Measurements from ENCODE around the gene UTP25.
"Not testable (repeated sequence)": the region's sequence is repeated elsewhere in the genome, so short reads cannot be mapped to it uniquely, and the experiment has no call there.

Gene UTP25

DNA sequence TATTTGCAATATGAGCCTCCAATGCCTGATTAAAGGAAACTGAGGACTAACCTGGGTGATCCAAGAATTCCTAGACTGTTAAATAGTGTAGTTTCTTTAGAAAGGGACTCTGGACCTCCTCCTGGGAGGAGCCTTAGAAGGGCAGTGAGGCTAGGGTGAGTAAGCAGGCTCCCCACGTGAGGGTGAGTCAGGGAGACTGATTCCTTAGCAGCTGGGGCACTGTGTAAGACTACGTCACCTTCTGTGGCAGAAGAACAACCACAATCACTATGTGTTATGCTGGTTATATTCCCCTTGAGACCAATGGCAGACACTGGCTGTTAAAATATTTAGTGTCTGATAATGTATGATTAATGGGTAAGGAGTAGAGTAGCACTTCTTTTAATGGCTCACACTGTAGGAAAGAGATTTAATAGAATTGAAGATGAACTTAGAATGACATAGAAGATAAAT, 56.9 kb downstream of the UTP25 start:
- TF ChIP-seq, protein P1, sequence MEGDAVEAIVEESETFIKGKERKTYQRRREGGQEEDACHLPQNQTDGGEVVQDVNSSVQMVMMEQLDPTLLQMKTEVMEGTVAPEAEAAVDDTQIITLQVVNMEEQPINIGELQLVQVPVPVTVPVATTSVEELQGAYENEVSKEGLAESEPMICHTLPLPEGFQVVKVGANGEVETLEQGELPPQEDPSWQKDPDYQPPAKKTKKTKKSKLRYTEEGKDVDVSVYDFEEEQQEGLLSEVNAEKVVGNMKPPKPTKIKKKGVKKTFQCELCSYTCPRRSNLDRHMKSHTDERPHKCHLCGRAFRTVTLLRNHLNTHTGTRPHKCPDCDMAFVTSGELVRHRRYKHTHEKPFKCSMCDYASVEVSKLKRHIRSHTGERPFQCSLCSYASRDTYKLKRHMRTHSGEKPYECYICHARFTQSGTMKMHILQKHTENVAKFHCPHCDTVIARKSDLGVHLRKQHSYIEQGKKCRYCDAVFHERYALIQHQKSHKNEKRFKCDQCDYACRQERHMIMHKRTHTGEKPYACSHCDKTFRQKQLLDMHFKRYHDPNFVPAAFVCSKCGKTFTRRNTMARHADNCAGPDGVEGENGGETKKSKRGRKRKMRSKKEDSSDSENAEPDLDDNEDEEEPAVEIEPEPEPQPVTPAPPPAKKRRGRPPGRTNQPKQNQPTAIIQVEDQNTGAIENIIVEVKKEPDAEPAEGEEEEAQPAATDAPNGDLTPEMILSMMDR (IDR thresholded peaks at IDR 0.05), result no peak
- no peak overlapping the region for H3K27ac Mint-ChIP-seq
- H3K4me3 Mint-ChIP-seq, result no peak overlapping the region
- no peaks in the 10 kb centered on the region for H3K36me3 Mint-ChIP-seq (ENCODE audit: low read depth)
- no peaks in the 10 kb centered on the region for H3K9me3 Mint-ChIP-seq
- peaks cover 21% of the 10 kb centered on the region for H3K27me3 Mint-ChIP-seq (ENCODE audit: low read depth, poor library complexity)
- peaks cover 39% of the 10 kb centered on the region for H3K4me1 Mint-ChIP-seq
- DNase-seq, result no peak

DNA sequence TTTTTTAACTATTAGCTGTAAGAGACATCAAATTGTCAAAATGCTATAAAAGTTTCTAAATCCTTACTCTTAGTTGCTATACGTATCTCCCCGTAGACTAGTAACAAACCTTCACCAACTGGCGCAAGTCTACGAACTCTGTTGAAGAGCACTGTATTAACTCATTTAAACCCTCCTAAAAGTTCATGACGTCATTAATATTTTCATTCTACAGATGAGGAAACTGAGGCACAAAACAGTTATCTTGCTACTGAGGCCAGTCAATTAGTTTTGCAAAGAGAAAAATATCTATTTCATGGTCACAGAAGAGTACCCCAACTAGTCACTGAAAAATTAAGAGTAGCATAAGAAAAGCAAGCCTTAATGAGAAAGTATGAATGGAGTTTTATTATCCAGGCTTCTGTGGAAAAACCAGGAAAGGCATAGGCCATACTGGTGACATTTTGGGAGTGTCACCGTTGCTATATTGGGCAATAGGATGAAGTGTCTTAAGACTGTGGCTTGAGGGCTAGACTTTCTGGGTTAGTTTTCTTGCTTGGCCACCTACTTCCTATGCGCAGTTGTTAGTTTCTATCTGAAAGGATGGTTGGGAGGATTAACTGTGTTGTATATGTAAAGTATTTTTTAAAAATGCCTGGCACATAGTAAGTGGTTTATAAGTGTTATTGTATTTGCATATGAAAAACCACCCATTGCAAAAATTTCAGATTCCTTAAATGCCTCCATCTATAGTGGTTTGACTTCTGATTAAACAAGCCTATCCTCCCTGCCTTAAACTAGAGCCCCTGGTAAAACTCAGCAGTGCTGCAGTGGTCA, 57.8 kb downstream of the UTP25 start:
- DNase-seq, result no peak
- Mint-ChIP-seq H3K36me3 (ENCODE audit: low read depth) (no peaks in the 10 kb centered on the region), H3K27me3 (ENCODE audit: low read depth, poor library complexity) (peaks cover 17% of the 10 kb centered on the region), H3K9me3 (no peaks in the 10 kb centered on the region), H3K27ac (no peak overlapping the region), H3K4me1 (peaks cover 32% of the 10 kb centered on the region), H3K4me3 (no peak overlapping the region)
- TF ChIP-seq, protein P1 (IDR thresholded peaks at IDR 0.05), result no peak

DNA sequence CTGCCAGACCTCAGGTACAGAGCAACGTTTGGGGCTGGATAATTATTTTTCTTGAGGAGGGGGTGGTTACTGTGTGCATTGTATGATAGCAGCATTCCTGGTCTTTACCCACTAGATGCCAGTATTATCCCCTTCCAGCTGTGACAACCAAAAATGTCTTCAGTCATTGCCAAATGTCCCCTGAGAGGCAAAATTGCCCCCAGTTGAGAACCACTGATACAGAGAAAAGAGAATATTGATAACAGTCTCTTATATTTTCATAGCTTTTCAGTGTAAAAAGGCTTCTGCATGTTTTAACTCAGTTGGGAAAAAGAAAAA, 58.4 kb downstream of the UTP25 start:
- no peaks in the 10 kb centered on the region for H3K36me3 Mint-ChIP-seq (ENCODE audit: low read depth)
- H3K27me3 Mint-ChIP-seq (ENCODE audit: low read depth, poor library complexity), result peaks cover 16% of the 10 kb centered on the region
- H3K4me1 Mint-ChIP-seq, result peaks cover 26% of the 10 kb centered on the region
- no peak overlapping the region for H3K4me3 Mint-ChIP-seq
- H3K9me3 Mint-ChIP-seq, result no peaks in the 10 kb centered on the region
- TF ChIP-seq, protein P1 (IDR thresholded peaks at IDR 0.05), result no peak
- DNase-seq, result no peak
- no peak overlapping the region for H3K27ac Mint-ChIP-seq

DNA sequence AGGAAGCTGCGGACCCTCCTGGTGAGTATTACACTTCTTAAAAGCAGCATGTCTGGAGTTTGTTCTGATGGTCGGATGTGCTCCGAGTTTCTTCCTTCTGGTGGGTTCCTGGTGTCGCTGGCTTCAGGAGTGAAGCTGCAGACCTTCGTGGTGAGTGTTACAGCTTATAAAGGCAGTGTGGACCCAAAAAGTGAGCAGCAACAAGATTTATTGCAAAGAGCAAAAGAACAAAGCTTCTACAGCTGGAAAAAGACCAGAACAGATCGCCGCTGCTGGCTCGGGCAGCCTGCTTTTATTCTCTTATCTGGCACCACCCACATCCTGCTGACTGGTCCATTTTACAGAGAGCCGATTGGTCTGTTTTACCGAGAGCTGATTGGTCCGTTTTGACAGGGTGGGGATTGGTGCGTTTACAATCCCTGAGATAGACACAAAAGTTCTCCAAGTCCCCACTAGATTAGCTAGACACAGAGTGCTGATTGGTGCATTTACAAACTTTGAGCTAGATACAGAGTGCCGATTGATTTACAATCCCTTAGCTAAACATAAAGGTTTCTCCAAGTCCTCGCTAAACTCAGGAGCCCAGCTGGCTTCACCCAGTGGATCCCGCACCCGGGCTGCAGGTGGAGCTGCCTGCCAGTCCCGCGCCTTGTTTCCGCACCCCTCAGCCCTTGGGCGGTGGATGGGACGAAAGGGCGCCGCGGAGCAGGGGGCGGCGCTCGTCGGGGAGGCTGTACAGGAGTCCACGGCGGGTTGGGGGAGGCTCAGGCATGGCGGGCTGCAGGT, 60.7 kb downstream of the UTP25 start:
- H3K9me3 Mint-ChIP-seq; H3K27ac Mint-ChIP-seq; DNase-seq; H3K27me3 Mint-ChIP-seq (ENCODE audit: low read depth, poor library complexity); H3K36me3 Mint-ChIP-seq (ENCODE audit: low read depth); H3K4me1 Mint-ChIP-seq; H3K4me3 Mint-ChIP-seq: not testable (repeated sequence)

DNA sequence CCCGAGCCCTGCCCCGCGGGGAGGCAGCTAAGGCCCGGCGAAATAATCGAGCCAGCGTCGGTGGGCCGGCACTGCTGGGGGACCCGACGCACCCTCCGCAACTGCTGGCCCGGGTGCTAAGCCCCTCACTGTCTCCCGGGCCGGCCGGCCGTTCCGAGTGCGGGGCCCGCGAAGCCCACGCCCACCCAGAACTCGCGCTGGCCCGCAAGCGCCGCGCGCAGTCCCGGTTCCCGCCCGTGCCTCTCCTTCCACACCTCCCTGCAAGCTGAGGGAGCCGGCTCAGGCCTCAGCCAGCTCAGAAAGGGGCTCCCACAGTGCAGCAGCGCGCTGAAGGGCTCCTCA, 61.3 kb downstream of the UTP25 start:
- TF ChIP-seq, protein P1 (IDR thresholded peaks at IDR 0.05), result no peak
- Mint-ChIP-seq H3K36me3 (ENCODE audit: low read depth) (no peaks in the 10 kb centered on the region), H3K4me3 (no peak overlapping the region), H3K27me3 (ENCODE audit: low read depth, poor library complexity) (peaks cover 8% of the 10 kb centered on the region), H3K27ac (no peak overlapping the region), H3K4me1 (peaks cover 2% of the 10 kb centered on the region), H3K9me3 (no peaks in the 10 kb centered on the region)
- no peak for DNase-seq

DNA sequence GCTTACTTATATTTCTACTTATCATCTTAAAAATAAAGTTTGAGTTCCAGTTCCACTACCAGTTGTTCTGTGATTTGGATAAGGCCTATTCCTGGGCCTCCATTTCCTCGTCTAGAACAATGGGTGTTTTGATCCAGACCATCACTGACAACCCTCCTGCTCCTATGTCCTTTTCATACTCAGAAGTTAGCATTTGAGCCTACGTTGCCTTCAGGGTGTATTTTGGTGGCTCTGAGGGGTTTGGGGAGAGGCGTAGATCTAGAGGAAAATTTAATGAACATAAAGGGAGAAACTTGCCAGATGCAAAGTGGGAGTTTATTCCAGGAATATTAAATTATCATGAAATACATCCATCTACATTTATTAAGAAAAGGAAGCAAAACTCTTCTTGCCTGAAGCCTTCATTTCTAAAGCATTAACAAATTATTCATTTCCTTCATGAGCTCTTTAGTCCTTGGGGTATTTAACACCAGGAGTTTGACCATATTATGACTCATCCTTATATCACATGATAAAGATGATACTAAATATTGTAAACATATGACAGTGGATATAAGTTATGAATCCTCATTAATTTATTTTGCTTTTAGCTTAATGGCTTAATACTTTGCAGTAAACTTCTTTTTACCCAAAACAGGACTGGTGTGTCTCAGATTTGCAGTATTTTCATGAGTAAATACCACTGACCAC, 63.0 kb downstream of the UTP25 start:
- Mint-ChIP-seq H3K27ac (no peak overlapping the region), H3K9me3 (no peaks in the 10 kb centered on the region), H3K4me3 (no peak overlapping the region), H3K36me3 (ENCODE audit: low read depth) (no peaks in the 10 kb centered on the region), H3K4me1 (no peaks in the 10 kb centered on the region), H3K27me3 (ENCODE audit: low read depth, poor library complexity) (peaks cover 11% of the 10 kb centered on the region)
- DNase-seq, result no peak
- TF ChIP-seq, protein P1 (IDR thresholded peaks at IDR 0.05), result no peak
